ENCODE data around the gene BPGM.

GRCh38 chr7:134671609-134672008, 25.0 kb downstream of the BPGM start:
- no peak for TF ChIP-seq CTCF (conservative IDR thresholded peaks at IDR 0.05)
- no peak for TF ChIP-seq EZH2 (IDR thresholded peaks at IDR 0.05; ENCODE audit: low read depth)

Measured in PC-9 (cell line).